Hematopoietic multipotent progenitor cell treated with erythropoietin and hydrocortisone succinate and interleukin-3 and kit ligand, for 15 days (in vitro differentiated cells): ENCODE data around the gene ID4.
"Not testable (repeated sequence)": the region's sequence is repeated elsewhere in the genome, so short reads cannot be mapped to it uniquely, and the experiment has no call there.

Experiments used
- DNase-seq: peaks from one replicate; pipeline ENCODE4 v3.0.0-alpha.2; 2015; ENCODE audit warnings: low spot score

Gene ID4

DNA sequence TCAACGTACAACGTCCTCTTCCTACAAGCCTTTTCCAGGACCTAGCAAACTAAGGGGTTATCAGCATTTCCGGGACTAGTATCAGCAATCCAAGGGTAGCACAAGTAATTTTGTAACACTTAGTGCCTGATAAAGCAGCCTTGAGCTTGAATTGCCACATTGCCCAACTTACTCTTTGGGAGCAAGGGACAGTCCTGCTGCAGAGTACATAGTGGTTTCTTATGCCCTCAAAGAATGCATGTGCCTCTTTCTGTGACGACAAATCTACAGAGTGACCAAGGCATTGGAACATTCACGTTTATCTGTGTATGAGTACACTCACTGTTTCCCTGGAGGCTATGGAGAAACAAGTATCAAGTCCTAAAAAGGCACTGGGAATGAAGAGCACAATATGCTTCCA, 3.2 kb upstream of the ID4 start:
- no peak for DNase-seq

DNA sequence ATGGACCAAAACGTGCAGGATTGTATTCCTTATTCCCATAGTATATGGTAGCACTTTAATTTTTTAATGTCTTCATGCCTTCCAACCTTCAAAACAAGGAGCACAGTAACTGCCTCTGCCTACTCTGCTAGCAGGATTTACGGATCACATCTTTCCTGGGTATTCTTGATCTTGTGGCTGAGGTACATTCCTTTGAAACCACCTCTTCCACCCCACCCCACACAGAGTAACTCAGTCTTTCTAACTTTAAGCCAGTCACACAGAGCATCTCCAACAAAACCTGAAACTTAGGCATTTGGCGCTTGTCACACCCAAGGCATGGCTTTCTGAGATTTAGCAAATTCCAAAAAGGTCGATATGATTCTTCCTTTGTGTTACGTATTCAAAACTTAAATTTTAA, 2.3 kb upstream of the ID4 start:
- DNase-seq: no peak

DNA sequence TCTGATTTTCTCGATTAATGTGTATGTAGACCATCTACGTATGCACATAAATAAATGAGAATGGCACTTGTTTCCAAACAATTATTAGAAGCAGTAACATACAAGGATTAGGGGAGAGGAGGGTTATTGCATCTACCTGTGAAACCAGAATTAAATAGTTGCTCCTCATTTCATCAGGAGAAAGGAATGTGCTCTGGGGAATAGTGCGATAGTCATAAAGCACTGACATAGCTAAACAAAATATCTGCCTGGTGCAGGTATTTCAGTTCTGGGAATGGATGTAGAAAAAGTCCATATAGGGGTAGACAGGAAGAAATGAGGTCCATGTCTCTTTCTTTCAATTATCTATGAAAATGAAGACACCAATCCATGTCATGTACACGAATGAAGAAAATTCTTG, 1.6 kb upstream of the ID4 start:
- no peak for DNase-seq

DNA sequence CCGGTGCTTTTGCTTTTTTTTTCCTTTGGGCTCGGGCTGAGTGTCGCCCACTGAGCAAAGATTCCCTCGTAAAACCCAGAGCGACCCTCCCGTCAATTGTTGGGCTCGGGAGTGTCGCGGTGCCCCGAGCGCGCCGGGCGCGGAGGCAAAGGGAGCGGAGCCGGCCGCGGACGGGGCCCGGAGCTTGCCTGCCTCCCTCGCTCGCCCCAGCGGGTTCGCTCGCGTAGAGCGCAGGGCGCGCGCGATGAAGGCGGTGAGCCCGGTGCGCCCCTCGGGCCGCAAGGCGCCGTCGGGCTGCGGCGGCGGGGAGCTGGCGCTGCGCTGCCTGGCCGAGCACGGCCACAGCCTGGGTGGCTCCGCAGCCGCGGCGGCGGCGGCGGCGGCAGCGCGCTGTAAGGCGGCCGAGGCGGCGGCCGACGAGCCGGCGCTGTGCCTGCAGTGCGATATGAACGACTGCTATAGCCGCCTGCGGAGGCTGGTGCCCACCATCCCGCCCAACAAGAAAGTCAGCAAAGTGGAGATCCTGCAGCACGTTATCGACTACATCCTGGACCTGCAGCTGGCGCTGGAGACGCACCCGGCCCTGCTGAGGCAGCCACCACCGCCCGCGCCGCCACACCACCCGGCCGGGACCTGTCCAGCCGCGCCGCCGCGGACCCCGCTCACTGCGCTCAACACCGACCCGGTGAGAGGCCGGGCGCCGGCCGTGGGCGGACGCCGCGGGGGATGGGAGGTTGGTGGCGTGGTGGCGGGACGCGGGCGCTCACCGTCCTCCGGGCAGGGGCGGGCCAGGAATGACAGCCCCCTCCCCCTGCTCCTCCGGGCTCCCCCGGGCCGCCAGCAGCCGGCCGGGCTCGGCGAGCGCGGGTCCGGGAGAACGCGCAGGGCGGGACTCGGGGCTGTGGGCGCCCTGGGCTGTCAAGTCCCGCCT, 606 bp downstream of the ID4 start:
- no peak for DNase-seq

DNA sequence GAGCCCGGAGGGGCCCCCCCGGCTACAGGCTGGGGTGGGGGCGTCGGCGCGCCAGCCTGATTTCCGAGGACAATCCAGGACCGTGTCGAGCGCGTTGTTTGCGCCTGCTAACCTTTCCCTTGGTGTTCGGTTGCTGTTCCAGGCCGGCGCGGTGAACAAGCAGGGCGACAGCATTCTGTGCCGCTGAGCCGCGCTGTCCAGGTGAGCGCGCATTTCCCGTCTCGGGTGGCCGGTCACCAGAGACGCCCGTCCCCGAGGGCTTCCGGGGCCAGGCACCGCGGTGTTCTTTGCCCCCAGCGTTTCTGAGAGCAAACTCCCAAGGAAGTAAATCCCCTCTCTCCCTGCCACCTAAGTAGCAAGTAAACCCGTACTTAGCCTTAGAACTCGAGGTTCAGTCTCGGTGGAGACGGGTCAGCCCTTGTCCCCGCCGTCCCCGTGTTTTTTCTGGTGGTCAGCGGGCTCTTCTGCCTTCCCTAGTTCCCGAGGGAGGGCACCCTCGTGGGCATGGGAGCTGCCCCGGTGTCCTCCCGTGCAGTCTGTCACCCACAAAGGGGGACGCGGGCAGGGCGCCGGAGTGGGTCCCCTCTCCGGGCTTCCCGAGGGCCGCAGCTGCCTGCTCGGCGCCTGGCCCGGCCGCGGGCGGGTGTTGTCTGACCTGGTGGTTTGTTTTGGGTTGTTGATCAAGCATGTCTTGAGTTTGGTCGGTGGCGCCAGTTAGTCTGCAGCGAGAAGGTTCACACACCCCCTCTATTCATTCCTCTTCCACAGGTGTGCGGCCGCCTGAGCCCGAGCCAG, 1.5 kb downstream of the ID4 start:
- DNase-seq: no peak

DNA sequence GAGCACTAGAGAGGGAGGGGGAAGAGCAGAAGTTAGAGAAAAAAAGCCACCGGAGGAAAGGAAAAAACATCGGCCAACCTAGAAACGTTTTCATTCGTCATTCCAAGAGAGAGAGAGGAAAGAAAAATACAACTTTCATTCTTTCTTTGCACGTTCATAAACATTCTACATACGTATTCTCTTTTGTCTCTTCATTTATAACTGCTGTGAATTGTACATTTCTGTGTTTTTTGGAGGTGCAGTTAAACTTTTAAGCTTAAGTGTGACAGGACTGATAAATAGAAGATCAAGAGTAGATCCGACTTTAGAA, 2.0 kb downstream of the ID4 start:
- no peak for DNase-seq

DNA sequence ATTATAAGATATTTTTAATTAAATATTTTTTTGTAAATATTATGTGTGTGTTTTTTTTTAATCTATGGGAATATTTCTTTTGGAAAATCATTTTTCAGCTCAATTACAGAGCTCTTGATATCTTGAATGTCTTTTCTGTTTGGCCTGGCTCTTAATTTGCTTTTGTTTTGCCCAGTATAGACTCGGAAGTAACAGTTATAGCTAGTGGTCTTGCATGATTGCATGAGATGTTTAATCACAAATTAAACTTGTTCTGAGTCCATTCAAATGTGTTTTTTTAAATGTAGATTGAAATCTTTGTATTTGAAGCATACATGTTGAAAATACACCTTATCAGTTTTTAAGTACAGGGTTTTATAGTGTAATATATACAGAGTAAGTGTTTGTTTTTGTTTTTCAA, 2.6 kb downstream of the ID4 start:
- DNase-seq: no peak

DNA sequence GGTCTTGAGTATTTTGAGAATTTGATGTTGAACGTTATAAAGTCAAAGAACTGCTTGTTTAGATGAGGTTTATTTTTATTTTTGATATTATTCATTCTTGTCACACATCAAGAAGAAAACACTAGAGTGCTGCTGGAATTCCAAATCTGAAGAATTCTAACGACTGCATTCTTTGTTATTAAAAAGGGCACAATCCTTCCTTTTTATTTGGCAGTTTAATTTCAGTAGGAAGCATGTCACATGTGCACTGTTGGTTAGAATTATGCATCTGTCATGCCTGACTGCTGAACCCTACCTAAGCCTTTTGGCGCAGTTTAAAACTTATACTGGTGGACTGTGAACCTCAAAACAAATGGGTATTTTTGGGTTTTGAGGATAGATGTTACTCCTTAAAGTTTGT, 4.0 kb downstream of the ID4 start:
- DNase-seq: no peak

DNA sequence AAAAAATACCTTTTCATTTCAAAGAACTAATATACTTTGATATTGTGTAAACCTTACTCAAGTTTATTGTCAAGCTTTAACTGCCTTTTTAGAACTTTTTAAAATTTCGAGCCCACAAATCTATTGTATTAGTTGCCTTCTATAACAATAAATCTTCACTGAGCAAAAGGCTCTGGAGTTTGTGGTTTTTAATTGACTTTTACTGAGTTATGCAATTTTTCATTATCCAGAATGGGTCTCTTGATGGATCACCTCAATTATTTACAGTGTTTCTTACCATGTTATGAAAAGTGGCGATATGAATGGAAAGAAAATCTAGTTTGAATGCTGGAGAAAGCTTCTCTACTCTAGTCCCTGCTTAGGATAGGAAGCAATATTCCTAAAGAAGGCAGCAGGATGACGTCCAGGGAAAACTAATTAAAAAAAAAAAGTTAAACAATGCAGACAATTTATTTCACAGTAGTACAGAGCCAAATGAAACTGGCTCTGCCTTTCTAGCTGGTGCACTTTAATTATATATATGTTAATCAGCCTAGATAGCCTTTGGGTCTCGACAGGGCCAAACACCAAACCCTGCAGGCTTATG, 5.0 kb downstream of the ID4 start:
- DNase-seq: no peak

DNA sequence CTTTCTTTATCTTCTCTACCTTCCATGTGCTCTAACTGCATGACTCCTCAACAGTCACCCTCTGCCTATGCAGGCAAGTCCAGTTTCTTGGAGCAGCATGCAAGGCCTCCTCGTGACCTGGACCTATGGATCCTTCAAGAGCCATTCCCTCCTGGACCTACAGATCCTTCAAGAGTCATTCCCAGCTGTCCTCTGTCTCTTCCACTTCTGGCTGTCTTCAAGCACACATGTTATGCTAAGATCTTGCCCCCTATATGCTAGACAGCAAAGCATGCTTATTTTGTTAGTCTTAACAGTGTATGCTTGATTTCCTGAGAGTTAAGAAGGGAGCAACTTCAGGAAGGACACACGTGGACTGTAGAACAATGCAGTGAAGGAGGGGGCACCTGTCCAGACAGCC, 7.5 kb downstream of the ID4 start:
- no peak for DNase-seq

DNA sequence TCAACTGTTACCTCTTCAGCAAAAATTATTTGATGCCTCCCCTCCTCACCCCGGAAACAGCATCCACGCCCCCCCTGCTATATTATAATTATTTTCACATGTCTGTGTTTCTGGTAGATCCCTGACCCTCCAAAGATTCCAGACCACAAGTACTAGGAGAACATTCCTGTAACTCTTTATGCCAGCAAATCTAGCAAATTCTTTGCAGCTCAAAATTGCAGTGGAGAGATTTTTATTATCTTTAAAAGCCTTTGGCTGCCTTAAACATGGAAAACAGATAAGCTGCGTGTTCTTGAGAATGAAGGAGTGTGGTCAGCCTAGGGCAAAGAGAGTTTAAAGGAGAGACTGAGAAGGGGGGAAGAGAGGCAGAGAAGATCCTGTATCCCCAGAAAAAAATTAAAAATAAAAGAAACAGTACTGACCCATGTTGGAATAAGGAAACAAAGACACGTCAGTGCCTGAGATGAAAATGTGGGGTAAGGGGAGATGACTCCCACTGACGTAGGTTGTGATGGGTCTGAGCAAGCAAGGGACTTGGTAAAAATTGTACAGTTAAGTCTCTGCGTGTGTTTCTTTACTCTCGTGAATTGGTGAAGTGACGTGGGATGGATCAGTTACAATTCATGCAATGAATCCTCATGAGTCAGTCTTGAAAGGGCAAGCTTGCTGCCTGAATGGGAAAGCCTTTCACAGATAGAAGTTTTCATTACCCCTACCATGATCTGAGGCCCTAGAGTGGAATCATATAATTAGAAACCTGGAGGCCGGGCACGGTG, 8.3 kb downstream of the ID4 start:
- DNase-seq: no peak

DNA sequence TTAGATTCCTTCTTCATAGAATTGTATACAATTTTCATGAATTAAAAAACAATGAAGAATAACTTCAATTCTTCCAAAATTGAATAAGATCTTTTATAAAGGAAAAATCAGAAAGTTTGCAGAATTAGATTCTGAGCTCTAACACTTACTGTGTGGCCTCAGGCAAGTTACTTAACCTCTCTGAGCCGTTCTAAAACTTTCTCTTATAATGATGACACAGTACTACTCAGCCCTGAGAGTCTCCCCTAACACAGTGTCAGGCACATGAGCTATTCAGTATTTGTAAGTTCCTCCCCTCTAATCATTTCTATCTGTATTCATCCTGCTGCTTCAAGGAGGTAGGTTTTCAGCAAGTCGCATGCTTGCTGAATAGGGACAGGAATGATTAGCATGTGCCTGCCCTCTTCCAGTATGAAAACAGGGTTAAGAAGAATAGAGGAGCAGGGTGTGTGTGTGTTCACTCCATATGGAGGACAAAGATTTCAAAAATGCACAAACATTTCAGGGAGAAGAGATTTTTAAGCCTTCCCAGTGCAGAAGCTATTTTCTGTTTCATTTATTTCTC, 11.4 kb downstream of the ID4 start:
- no peak for DNase-seq

DNA sequence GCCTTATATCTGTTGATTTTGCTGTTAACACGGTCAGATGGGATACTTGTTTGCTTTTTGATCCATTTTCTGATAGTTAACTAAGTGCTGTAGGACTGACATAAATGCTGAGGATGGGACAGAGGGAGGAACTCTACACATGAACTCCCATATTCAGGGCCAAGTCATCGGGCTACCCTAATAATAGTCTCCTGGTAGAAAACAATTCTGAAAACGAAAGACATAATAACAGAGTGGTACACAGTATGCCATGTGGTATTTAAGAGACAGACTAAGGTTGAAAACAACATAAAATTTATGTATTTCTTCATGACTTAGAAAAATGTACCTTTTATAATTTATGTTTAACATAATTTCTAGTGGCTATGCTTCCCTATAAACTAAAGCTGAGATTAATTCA, 12.0 kb downstream of the ID4 start:
- DNase-seq: no peak

DNA sequence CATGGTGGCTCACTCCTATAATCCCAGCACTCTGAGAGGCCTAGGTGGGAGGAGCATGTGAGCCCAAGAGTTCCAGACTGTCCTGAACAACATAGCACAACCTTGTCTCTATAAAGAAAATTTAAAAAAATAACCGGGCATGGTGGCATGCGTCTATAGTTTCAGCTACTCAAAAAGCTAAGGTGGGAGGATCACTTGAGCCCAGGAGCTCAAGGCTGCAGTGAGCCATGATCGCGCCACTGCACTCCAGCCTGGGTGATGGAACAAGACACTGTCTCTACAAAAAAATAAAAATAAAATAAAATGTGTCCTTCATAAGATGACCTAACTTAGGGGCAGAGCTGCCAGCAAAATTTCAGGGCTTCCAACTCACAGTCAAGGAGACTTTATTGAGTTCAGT, 12.6 kb downstream of the ID4 start:
- no peak for DNase-seq

DNA sequence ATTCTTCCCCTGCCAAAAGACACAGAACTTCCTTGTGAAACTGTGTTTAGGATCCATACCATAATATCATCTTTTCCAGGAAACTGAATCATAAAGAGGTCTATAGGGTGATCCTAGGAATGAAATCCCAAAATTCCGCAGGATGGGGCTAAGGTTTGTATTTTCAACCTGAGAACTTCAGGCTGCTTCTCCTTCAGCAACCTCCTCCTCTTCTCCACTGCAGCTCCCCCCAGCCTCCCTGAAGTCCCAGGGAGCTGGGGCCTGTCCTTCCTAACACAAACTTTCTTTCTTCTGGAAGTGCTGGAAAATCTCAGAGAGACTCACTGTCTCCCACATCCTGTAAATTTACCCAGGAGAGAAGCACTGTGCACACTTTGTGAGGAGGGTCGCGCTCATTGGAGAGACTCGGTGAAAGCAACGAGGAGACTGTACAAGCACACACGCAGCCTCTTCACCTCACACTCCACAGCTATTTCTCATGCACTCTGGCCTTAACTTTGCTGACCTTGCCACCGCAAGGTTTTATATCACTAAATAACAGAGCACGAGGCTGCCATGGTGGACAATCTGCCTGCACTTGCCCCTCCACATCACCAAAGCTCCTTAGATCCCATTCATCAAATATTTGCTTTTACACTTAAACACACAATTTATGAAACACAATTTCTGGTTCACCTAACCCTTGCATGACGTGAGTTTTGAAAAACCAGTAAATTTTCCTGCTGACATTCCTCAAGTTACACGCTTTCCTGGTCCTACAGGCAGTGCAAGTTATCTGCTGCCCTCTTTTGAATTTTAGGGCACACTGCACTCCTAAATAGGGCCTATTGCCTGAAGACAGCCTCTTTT, 14.3 kb downstream of the ID4 start:
- no peak for DNase-seq

DNA sequence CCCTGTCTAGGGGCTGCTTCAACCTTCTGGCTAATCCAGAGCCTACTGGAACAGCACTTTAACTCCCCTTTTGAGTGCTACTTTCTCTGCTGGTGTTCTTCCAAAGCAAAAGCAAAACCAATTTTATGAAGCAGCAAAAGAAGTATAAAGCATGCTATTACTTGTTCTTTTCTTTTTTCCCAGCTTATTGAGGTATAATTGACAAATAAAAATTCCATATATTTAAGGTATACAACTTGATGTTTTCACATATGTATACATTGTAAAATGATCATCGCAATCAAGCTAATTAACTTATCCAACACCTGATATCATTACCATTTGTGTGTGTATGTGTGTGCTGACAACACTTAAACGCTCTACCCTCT, 14.9 kb downstream of the ID4 start:
- DNase-seq: no peak

DNA sequence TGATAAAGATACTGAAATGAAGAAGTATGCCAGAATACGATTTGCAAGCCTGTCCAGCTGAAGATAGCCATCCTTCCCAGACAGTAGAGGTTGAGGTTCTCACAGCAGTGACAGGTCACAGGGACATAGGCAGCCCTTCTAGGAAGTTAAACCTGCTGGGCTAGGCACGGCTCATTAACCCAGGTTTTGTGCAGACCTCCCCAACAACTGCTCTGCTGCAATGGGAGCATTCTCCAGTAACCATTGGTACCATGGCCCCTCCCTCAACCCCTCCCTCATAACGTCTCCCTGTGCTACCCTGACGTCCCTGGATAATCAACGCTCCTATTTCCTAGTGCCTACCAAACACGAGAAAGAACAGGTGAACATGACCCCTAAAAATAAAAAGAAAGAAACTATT, 15.8 kb downstream of the ID4 start:
- no peak for DNase-seq

DNA sequence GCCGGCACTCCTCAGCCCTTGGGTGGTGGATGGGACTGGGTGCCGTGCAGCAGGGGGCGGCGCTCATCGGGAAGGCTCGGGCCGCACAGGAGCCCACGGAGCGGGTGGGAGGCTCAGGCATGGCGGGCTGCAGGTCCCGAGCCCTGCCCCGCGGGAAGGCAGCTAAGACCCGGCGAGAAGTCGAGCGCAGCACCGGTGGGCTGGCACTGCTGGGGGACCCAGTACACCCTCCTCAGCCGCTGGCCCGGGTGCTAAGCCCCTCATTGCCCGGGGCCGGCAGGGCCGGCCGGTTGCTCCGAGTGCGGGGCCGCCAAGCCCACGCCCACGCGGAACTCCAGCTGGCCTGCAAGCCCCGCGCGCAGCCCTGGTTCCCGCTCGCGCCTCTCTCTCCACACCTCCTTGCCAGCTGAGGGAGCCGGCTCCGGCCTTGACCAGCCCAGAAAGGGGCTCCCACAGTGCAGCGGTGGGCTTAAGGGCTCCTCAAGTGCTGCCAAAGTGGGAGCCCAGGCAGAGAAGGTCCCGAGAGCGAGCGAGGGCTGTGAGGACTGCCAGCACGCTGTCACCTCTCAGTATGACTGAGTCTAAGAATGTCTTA, 17.3 kb downstream of the ID4 start:
- not testable (repeated sequence) for DNase-seq

DNA sequence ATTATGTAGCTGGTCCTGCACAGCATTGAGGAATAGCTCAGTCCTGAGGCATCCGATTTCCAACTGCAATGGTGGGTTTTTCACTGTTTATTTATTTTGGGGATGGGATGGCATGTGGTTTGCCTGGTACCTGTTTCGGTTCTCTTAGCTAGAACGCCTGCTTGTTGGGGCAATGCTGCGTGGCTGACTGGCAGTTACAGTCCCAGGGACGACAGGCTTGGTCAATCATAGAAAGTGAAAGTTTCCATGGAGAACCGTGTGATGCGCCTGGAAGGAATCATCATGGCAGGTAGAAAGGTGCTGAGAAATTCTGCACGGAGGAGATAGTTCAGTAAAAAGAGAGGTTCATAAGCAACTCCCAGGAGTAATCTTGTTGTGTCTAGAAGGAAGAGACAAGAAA, 18.4 kb downstream of the ID4 start:
- no peak for DNase-seq

DNA sequence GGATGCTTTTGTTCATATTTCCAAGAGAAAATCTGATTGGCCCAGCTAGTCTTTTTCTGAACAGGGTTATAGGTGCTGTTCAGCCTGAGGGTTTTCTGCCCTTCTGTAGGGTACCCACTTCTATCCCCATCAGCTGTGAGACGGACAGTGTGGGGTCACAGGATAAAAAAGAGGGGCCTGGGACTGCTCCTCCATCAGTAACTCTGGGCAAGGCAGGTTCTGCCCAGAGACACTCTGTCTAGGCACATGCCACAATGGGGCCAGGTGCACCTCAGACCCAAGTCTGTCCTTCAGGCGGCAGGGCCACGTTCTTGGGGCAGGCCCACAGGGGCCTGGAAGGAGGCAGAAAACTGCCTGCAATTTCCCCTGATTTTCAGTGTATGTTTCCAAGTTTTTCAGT, 20.0 kb downstream of the ID4 start:
- no peak for DNase-seq

DNA sequence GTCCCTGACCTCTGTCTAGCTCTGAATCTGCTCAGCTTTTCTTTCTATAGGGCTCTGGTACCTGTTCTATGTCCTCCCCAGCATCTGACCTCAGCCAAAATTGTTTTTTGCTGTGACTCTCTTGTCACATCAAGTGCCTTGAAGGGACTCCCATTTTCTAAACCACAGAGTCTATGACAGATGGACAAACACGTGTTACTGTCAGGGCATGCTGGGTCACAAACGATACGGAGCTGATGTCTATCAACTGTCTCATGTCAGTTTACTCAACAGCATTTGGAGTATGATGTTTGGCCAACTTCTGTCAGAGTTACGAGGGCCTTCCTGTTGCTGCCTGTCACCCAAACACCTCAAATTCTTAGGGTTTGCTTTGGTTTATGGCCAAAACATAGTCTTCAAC, 20.5 kb downstream of the ID4 start:
- DNase-seq: no peak
